ENCODE measurements around the gene DENND5A. TPM values are rescaled to one million over a fixed set of nuclear protein-coding genes. Genes with fewer than 3 reads are reported as not detected.
A peak's percentile ranks its signal among the peaks of the same experiment; 100 is the strongest.

DENND5A gene
- total and polyA plus RNA-seq, 9 of the 15 experiments (the other 6 are each of a cell fraction or from before 2014, with no cell fraction given): 11.7 to 130 (median 46.3) TPM

DNA sequence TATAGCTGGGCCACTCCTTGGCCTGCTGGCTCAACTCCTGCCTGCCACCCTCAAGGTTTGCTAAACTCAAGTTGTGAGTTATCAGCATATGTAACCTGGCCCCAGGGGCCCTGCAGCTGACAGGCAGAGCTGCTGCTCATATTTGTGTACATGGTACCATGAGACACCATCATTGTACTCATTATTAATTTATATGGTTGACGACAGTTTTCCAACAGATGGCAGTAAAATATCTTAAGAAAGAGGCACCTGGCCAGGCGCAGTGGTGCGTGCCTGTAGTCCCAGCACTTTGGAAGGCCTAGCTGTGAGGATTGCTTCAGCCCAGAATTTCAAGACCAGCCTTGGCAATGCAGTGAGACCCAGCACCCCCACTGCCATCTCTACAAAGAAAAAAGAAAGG lies 11.4 kb upstream of the DENND5A start:
- CTCF ChIA-PET (ENCODE audit: low intra/inter-chr PET ratio): no interaction called here
- no peaks in the 10 kb centered on the region; a peak in 1 of 5 replicates for H3K4me1 ChIP-seq (replicated peaks in 1 of 2; ENCODE audit: control insufficient read depth in 2 of 2, insufficient read depth in 2 of 2, low read length in 2 of 2)
- ATAC-seq (peak; percentile 59), DNase-seq (ENCODE audit: extremely low read depth in 1 of 4, low spot score in 3 of 4) (peak in 1 of 4 experiments; percentile 28), FAIRE-seq (no peak)
- no peak overlapping the region for H2AFZ ChIP-seq (ENCODE audit: low read depth, low read length)
- H3K4me3 ChIP-seq: no peak overlapping the region
- peaks cover 13% of the 10 kb centered on the region; the same call in 1 of the 3 replicates for H3K36me3 ChIP-seq (ENCODE audit: control insufficient read depth, insufficient read depth, low read length)
- H3K4me2 ChIP-seq (ENCODE audit: insufficient read depth, low read length): no peak overlapping the region
- H3K27me3 ChIP-seq (ENCODE audit: control insufficient read depth in 2 of 2, insufficient read depth in 2 of 2, low read length in 2 of 2): no peaks in the 10 kb centered on the region
- BruUV-seq (replicated peaks): no TSS peak
- no peak overlapping the region for H3K9ac ChIP-seq (ENCODE audit: insufficient read depth in 1 of 2, low read depth in 2 of 2, low read length in 2 of 2)
- H3K9me1 ChIP-seq (ENCODE audit: control insufficient read depth, insufficient read depth, low read length): no peaks in the 10 kb centered on the region
- H3K27ac ChIP-seq (ENCODE audit: extremely low read depth, low read depth, low read length): no peak overlapping the region
- WGBS (ENCODE audit: insufficient coverage, low coverage, missing lambda C conversion rate): 64% methylated on average over 3 of the region's 3 CpGs
- in situ Hi-C loops (cut with MboI) (no loop called here), intact Hi-C loops (cut with micrococcal nuclease) (loop anchor here (10.0 kb wide), 1 partner anchor 228 kb away; no protein-coding TSS in a partner anchor)
- POLR2A ChIA-PET: interaction anchor here (1.8 to 2.3 kb wide), 3 partner anchors 10 to 113 kb away, joined by 4 to 17 read pairs (median 8); no protein-coding TSS in a partner anchor
- H3K9me3 ChIP-seq (replicated peaks; ENCODE audit: control insufficient read depth, insufficient read depth, low read depth, low read length): no peaks in the 10 kb centered on the region
- no peaks in the 10 kb centered on the region for H4K20me1 ChIP-seq (replicated peaks; ENCODE audit: control insufficient read depth, insufficient read depth, low read length)
- no peaks in the 10 kb centered on the region for H3K79me2 ChIP-seq (ENCODE audit: control insufficient read depth, insufficient read depth, low read length)
- TF ChIP-seq ZNF436 (CRISPR knock-in tag; IDR thresholded peaks at IDR 0.05): no peak
- TF ChIP-seq SREBF1 (IDR thresholded peaks at IDR 0.05; ENCODE audit: borderline replicate concordance, low read depth, low read length): no peak
- TF ChIP-seq TAF1 (IDR thresholded peaks at IDR 0.05; ENCODE audit: control insufficient read depth, extremely low read depth, insufficient read depth, low read length, severe bottlenecking): no peak
- TF ChIP-seq STAT5B (CRISPR knock-in tag; IDR thresholded peaks at IDR 0.05): no peak
- TF ChIP-seq, protein P1, sequence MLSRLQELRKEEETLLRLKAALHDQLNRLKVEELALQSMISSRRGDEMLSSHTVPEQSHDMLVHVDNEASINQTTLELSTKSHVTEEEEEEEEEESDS (CRISPR knock-in tag; IDR thresholded peaks at IDR 0.05): no peak
- TF ChIP-seq SRSF9 (IDR thresholded peaks at IDR 0.05; ENCODE audit: borderline replicate concordance, low read depth, low read length): no peak
- TF ChIP-seq TFAP4 (CRISPR knock-in tag; IDR thresholded peaks at IDR 0.05; ENCODE audit: borderline replicate concordance): 0 out of 2 replicates have a peak, but pooled peaks have one; percentile 23
- TF ChIP-seq SMAD1 (IDR thresholded peaks at IDR 0.05; ENCODE audit: low read depth, low read length, partially characterized antibody): no peak
- TF ChIP-seq ZNF324 (CRISPR knock-in tag; IDR thresholded peaks at IDR 0.05): no peak
- no peak for TF ChIP-seq CAMTA2 (CRISPR knock-in tag; conservative IDR thresholded peaks at IDR 0.05)
- TF ChIP-seq PHTF2 (CRISPR knock-in tag; IDR thresholded peaks at IDR 0.05): no peak
- TF ChIP-seq, protein P2, sequence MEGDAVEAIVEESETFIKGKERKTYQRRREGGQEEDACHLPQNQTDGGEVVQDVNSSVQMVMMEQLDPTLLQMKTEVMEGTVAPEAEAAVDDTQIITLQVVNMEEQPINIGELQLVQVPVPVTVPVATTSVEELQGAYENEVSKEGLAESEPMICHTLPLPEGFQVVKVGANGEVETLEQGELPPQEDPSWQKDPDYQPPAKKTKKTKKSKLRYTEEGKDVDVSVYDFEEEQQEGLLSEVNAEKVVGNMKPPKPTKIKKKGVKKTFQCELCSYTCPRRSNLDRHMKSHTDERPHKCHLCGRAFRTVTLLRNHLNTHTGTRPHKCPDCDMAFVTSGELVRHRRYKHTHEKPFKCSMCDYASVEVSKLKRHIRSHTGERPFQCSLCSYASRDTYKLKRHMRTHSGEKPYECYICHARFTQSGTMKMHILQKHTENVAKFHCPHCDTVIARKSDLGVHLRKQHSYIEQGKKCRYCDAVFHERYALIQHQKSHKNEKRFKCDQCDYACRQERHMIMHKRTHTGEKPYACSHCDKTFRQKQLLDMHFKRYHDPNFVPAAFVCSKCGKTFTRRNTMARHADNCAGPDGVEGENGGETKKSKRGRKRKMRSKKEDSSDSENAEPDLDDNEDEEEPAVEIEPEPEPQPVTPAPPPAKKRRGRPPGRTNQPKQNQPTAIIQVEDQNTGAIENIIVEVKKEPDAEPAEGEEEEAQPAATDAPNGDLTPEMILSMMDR (IDR thresholded peaks at IDR 0.05 in 2 of 3, conservative IDR thresholded peaks at IDR 0.05 in 1 of 3; ENCODE audit: insufficient read depth in 2 of 3, low read depth in 1 of 3, low read length in 3 of 3): peak; percentile 10 to 43 (median 20); a peak in 2 of 6 replicates
- TF ChIP-seq ILF3 (IDR thresholded peaks at IDR 0.05; ENCODE audit: borderline replicate concordance): no peak
- TF ChIP-seq ZNF280A (IDR thresholded peaks at IDR 0.05; ENCODE audit: low read depth, partially characterized antibody): no peak
- no peak for TF ChIP-seq TRIM28 (IDR thresholded peaks at IDR 0.05)
- TF ChIP-seq TCF7 (IDR thresholded peaks at IDR 0.05; ENCODE audit: borderline replicate concordance): no peak
- TF ChIP-seq RAD21 (CRISPR knock-in tag; conservative IDR thresholded peaks at IDR 0.05 in 1 of 2, IDR thresholded peaks at IDR 0.05 in 1 of 2): peak in 1 of 2 experiments; percentile 37; a peak in 1 of 4 replicates
- no peak for TF ChIP-seq HIVEP1 (CRISPR knock-in tag; IDR thresholded peaks at IDR 0.05)
- no peak for TF ChIP-seq EP400 (IDR thresholded peaks at IDR 0.05)
- TF ChIP-seq MCM2 (IDR thresholded peaks at IDR 0.05; ENCODE audit: low read depth): no peak
